Stimulated activated CD4-positive, alpha-beta T cell treated with anti-CD3 and anti-CD28 coated beads, Interleukin-4, amount 100 ng/mL, for 48 hours (primary cell): ENCODE data around the gene IFIT1B.
"Not testable (repeated sequence)": the region's sequence is repeated elsewhere in the genome, so short reads cannot be mapped to it uniquely, and the experiment has no call there.

Experiments
- DNase-seq, 2 donors: peaks; one replicate each; pipeline ENCODE4 v3.0.0-alpha.2; 2020; ENCODE audit warnings: low read depth in 2 of 2

Gene IFIT1B

GRCh38 chr10:89348481-89348880 is 29.4 kb upstream of the IFIT1B start:
- DNase-seq = no peak

- no peak for DNase-seq
Measured at GRCh38 chr10:89348975-89349374, 28.9 kb upstream of the IFIT1B start.

- DNase-seq = not testable (repeated sequence)
Measured at GRCh38 chr10:89350631-89351315, 27.1 kb upstream of the IFIT1B start.

- no peak for DNase-seq
Measured at GRCh38 chr10:89351412-89351779, 26.5 kb upstream of the IFIT1B start.

DNA sequence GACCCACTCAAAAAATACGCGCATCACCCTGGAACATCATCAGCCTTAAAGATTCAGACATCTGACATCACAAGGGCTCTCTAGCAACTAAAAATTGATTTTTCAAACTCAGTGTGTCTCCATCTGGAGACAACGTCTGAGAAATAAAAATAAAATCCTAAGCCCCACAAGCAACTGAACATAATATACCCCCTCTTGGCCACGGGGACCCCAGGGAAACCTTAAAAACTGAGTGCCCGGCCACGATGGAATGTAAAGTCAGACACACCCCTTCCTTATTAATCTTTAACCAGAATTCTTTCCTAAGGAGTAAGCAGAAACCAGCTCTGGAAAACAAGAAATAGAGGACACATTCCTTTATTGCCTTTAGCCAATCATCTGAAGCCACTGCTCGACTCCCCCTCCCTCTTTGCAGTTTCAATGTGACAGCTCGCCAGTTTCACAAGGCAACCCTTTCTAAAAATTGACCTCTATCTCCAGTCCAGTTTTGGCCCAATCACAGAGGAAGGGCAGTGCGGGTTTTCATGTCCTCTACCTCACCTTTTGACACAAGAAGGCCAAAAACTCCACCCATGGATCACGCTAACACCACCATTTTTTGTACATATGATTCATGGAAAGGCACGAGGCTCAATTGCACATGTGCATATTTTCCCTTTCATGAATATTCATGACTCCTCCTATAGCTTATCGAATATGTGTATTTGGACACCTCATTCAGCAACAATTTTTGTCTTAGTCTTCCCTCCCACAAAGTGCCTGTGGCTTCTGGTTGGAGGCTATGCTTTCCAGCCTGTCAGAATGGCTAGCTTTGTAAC is 25.9 kb upstream of the IFIT1B start:
- DNase-seq = no peak

DNA sequence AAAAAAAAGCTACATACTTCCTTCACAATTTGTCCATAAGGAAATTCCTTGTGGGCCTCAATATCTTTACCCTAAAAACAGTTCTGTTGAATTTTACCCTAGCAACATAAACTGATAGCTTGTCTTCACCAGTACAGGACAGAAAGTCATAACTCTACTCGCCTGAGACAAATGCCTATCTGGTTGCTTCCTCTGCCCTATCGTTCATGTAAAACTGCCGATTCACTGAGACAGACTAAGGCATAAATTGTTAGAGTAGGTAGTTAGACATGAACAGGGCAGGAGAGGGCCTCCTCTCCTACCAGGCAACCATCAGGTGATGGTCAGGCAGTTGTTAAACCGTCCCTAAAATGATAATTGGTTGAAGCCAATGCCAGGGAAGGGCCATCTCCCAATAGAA is 25.1 kb upstream of the IFIT1B start:
- no peak for DNase-seq

- no peak for DNase-seq
Measured at GRCh38 chr10:89355394-89355931, 22.4 kb upstream of the IFIT1B start.

- no peak for DNase-seq
Measured at GRCh38 chr10:89357096-89357495, 20.8 kb upstream of the IFIT1B start.

GRCh38 chr10:89357975-89358374 is 19.9 kb upstream of the IFIT1B start:
- DNase-seq = no peak

DNA sequence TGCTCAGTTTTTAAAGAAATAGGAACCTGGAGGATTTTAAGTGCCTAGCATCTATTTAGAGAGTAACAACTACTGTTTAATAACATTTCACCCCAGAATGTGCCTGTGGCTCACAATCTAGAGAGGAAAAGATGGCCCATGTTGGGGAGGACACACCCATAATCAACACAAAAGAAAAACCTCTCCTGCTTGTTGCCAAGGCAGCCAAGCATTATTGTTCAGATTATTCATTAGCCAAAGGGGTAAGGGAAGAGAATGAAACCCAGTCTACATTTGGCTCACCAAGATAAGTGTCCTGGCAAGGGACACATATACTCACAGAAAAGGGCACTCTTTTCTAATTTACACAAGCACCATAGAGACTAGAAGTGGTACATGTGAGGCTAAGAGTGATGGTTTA is 17.7 kb upstream of the IFIT1B start:
- no peak for DNase-seq

DNA sequence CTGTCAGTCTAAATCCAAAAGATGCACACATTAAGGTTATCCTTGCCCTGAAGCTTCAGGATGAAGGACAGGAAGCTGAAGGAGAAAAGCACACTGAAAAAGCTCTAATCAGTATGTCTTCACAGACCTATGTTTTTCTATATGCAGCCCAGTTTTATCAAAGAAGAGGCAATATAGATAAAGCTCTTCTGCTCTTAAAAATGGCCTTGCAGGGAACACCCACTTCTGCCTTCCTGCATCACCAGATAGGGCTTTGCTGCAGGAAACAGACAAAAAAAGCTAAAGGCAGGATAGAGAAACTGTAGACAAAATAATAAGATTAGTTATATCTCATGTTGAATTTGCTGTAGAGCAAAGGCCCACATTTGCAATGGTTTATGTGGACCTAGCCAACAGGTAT is 14.9 kb upstream of the IFIT1B start:
- DNase-seq = no peak

- DNase-seq = no peak
Measured at GRCh38 chr10:89363729-89364442, 14.0 kb upstream of the IFIT1B start.

DNA sequence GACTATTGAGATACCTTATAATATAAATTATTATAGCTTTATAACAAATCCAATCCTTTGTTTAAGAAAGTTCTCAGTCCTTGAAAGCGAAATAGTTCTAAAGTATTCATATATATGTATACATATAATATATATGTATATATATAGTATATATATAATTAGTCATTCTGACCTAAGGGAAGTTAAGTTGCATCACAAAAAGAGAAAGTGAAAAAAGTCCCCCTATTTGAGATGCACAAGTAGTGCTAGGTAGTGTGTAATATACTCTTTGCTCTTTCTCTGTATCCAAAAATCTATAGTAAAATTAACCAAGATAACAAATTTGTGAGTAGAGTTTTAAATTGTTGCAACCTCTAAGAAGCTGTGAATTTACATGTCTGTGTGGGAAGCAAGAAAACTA is 13.3 kb upstream of the IFIT1B start:
- DNase-seq = no peak

DNA sequence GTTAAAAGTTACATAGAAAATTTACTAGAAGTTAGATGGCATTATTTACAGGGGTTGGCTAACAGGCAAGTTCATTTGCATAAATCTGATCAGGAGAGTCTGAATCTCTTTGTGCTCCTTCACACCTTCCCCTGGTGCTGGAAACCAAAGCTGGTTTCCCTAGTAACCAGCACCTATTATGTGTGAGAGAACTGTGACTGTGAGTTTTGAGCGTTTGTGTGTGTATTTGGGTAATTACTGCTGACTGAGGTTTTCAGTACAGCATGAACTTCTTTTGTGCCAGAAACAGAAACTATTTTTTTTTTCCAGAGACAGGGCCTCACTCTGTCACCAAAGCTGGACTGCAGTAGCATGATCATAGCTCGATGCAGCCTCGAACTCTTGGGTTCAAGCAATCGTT is 10.3 kb upstream of the IFIT1B start:
- no peak for DNase-seq

DNA sequence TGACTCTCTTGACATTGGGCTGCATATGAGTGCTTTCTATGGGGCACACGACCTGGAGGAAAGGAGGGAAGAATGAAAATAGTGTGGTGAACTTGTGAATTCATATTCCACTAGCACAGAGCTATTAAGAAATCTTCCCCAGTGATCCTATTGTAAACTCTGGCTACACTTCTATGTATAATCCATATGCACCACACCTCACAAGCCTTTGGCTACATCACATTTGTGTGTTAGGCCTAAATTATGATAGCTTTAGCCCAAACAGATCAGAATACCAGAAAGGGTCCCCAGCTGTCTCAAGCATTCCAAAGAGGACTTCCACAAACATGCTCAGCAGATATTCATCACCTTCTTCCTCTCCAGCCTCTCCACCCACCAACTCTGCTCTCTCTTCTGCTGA is 9.7 kb upstream of the IFIT1B start:
- DNase-seq = no peak

DNA sequence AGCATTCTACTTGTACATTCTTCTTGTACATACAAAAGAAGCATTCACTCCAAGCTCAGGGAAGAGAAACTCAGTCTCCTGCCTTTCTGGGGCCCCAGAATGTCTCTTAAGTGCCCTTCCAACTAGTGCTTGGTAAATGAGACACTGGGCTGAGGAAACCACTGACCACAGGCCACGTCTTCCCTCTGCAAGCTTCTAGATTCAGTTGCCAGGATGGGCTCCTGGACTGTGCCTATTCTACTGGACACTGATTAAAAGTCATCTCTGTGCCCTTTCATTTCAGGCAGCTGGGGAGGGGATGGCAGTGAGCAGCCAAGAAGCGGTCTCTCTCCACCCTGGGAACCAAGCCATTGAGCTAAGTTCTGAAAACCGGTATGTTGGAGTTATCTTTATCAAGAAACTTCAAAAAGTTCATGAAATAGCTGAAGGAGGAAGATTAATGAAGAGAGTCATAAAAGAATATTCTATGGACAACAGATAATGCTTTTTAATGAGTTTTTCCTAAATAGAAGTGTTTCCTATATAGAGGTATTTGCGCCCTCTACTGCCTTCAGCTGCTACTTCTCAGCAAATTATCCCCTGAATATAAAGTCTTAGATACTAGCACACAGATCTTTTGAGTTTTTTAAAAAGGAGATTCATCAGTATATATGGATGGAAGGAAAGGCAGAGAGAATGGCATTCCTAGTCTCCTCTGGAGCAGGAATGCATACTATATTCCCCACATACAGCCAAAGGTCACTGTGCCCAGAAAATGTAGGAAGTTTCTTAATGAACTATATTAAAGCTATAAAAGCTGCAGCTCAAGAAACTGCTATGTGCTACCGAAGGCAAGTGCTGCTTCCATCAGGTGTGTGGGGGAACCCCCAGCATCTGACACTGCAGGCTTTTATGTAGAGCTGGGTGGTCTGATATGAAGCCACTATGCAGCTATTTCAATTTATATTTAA is 8.4 kb upstream of the IFIT1B start:
- no peak for DNase-seq

DNA sequence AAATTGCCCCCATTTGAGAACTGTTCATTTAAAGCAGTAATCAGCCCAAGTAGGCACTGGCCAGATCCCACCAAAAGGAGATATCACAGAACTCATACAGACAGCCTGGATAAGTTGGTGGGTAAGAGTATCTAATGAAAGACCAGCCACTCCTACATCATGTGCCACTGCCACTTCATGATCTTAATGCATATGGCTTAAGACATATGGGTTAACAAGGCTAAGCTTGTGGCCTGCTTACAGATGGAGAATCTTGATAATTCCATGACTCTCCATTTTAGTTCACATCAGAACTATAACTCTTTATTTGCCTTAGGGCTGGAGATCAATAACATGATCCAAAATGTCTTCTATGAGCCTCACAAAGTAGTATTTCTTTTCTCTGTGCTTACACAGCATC is 6.8 kb upstream of the IFIT1B start:
- no peak for DNase-seq

DNA sequence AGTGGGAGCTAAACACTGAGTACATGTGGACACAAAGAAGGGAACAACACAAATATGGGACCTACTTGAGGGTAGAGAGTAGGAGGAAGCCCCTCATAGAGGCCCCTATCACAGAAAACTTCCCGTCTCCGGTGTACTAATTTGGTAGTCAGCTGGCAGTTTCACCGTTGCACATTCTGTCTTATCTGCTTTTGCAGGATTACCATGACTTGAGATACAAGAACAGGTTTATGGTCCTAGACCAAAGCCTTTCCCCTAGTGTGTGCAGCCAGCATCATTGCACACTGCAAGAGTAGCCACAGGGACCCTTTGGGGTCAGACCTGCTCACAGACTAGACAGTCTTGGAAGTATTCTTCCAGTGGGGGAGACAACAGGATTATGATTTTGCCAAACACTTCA is 5.9 kb upstream of the IFIT1B start:
- no peak for DNase-seq

DNA sequence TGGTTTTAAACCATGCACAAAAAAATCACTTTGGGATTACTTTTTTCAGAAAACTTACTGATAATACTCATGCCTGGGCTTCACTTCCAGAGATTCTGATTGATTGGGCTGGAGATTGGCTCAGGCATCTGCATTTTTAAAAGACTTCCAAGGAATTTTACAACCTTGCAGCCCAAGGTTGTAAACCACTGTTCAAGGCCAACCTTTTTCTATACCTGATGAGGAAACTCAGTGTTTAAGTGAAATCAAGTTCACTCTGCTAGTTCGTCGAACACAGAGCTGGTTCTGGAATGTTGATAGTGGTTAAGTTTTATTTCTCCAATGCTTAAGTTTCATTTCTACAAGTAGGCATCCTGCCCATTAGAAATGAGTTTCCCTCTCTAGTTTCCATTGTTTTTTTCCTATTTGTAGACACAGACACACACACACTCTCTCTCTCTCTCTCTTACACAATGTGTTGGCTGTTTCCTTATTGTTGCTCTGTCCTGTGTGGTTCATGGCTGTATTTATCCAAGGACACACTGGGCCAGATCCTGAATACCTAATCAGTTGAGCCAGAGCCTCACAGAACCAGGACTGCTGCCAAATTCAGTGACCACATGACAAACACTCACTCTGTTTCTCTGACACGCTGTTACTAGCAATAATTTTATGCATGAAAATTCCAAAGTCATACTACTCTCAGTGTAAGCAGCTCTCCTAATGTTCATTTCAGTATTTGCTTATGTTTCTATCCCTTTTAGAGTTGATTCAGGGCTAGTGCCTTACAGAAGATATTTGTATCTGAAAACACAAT is 3.7 kb upstream of the IFIT1B start:
- DNase-seq = no peak

DNA sequence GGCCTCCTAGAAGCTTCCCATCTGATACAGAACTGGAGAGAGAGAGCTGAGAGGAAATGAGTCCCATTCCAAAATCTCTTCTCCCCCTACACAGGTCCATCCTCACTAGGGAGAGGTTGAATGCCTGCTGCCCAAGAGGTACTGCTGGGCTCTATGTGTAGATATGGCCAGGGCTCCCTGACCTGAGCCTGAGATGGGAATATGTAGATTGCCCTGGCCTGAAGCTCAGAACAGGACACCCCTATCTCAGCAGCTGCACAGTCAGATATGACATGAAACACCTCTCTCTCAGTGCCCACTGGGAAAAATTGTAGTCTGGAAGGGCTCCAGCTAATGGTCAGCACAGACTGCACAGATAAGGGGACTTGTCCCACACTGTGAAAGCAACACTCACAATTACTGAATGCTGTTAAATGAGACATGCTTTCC is 3.1 kb upstream of the IFIT1B start:
- no peak for DNase-seq

- DNase-seq = no peak
Measured at GRCh38 chr10:89379103-89379502, 1.2 kb downstream of the IFIT1B start.
